Natural killer cell (primary cell): ENCODE data around the gene RFX3. TPM values are rescaled to one million over a fixed set of nuclear protein-coding genes. Genes with fewer than 3 reads are reported as not detected.

ENCODE experiments used
- ATAC-seq, 3 donors: fragments of 150-1000 bp in 2 of 3; fragments of 200-7000 bp in 1 of 3; cut with Tn5 transposase; 1 replicate in 1 of 3; 2 replicates in 2 of 3; pipeline ENCODE4 v1.10.0; 2021; ENCODE audit warnings: mild to moderate bottlenecking in 2 of 3, moderate library complexity in 2 of 3
- DNase-seq, 2 donors: peaks; one replicate each; pipeline versions ENCODE4 v3.0.0 to v3.0.0-alpha.2; 2013 to 2021; ENCODE audit warnings: mixed read lengths in 1 of 2
- H3K27ac ChIP-seq: one replicate; pipeline ENCODE4 v1.5.1; 2013; ENCODE audit warnings: mild to moderate bottlenecking, low read length
- H3K27me3 ChIP-seq: one replicate; pipeline ENCODE4 v1.6.1; 2013; ENCODE audit warnings: low read length; ENCODE audit not compliant: control insufficient read depth, insufficient read depth
- H3K36me3 ChIP-seq: one replicate; pipeline ENCODE4 v1.6.1; 2013; ENCODE audit warnings: low read length; ENCODE audit not compliant: control insufficient read depth, insufficient read depth
- H3K4me1 ChIP-seq: one replicate; pipeline ENCODE4 v1.6.1; 2013; ENCODE audit warnings: low read length; ENCODE audit not compliant: control insufficient read depth, insufficient read depth
- H3K4me3 ChIP-seq: one replicate; pipeline ENCODE4 v1.5.1; 2013; ENCODE audit warnings: low read length
- H3K9me3 ChIP-seq: one replicate; pipeline ENCODE4 v1.6.1; 2013; ENCODE audit warnings: low read length; ENCODE audit not compliant: control insufficient read depth, insufficient read depth
- H3K27ac Mint-ChIP-seq, 2 donors: one replicate each; pipeline ENCODE4 v1.8.0; 2022; ENCODE audit warnings: mild to moderate bottlenecking in 2 of 2, mixed read lengths in 2 of 2, moderate library complexity in 1 of 2
- H3K27me3 Mint-ChIP-seq, 2 donors: one replicate each; pipeline ENCODE4 v1.8.0; 2022; ENCODE audit warnings: low read depth in 2 of 2, mixed read lengths in 2 of 2
- H3K36me3 Mint-ChIP-seq: one replicate; pipeline ENCODE4 v1.8.0; 2022; ENCODE audit warnings: mixed read lengths
- H3K4me1 Mint-ChIP-seq, 2 donors: one replicate each; pipeline ENCODE4 v1.8.0; 2022; ENCODE audit warnings: mixed read lengths in 2 of 2
- H3K4me3 Mint-ChIP-seq: one replicate; pipeline ENCODE4 v1.8.0; 2022; ENCODE audit warnings: mild to moderate bottlenecking, moderate library complexity, mixed read lengths
- H3K9me3 Mint-ChIP-seq, 2 donors: one replicate each; pipeline ENCODE4 v1.8.0; 2022; ENCODE audit warnings: mixed read lengths in 2 of 2
- CTCF ChIP-seq: fragments of 200-600 bp; IDR thresholded peaks from one replicate; pipeline ENCODE4 v1.8.0; 2022; ENCODE audit warnings: antibody characterized with exemption
- whole genome bisulfite sequencing: methylation state at CpG from one replicate; pipeline ENCODE4 v1.1.7; 2013; ENCODE audit warnings: missing lambda C conversion rate; ENCODE audit not compliant: insufficient coverage; 5-methylcytosine and 5-hydroxymethylcytosine counted together
- intact Hi-C: fragments of 100-400 bp; cut with micrococcal nuclease; formaldehyde crosslinking; loops from one replicate; pipeline ENCODE4 v1.14.2; 2022
- total RNA-seq, 4 donors: library from RNA; stranded (reverse); fragments of 120-200 nt in 1 of 4; gene quantifications; one replicate each; pipeline versions ENCODE4 v1.2.3 to v1.2.4, GENCODE V29; 2013 to 2022

Gene RFX3
- total RNA-seq, 3 donors from 2014 or later (not counting 1 experiment from before 2014, with no cell fraction given): 24.0 to 30.6 (median 30.0) TPM

- TF ChIP-seq CTCF: no peak
- intact Hi-C loops: no loop called here
- no peak for DNase-seq
- H3K36me3 Mint-ChIP-seq: peaks cover 9% of the 10 kb centered on the region
- H3K27me3 ChIP-seq: no peaks in the 10 kb centered on the region
- ATAC-seq: no peak
- H3K27ac Mint-ChIP-seq: no peak overlapping the region
- H3K36me3 ChIP-seq: peaks cover 9% of the 10 kb centered on the region
- H3K27ac ChIP-seq: no peak overlapping the region
- no peaks in the 10 kb centered on the region for H3K9me3 Mint-ChIP-seq
- no peak overlapping the region for H3K4me3 Mint-ChIP-seq
- H3K4me3 ChIP-seq: no peak overlapping the region
- H3K9me3 ChIP-seq: no peaks in the 10 kb centered on the region
- H3K4me1 ChIP-seq: no peaks in the 10 kb centered on the region
- H3K27me3 Mint-ChIP-seq: no peaks in the 10 kb centered on the region
- peaks cover 1 to 2% of the 10 kb centered on the region in 2 donors for H3K4me1 Mint-ChIP-seq
- 91% methylated on average over 3 of the region's 3 CpGs for WGBS
Measured at GRCh38 chr9:3246241-3246640, 279.6 kb downstream of the RFX3 start.

GRCh38 chr9:3244963-3245653 is 280.7 kb downstream of the RFX3 start:
- H3K9me3 Mint-ChIP-seq: no peaks in the 10 kb centered on the region
- peaks cover 6 to 9% of the 10 kb centered on the region in 2 donors for H3K4me1 Mint-ChIP-seq
- intact Hi-C loops: no loop called here
- Histone ChIP-seq H3K9me3 (no peaks in the 10 kb centered on the region), H3K27ac (no peak overlapping the region), H3K36me3 (peaks cover 9% of the 10 kb centered on the region), H3K27me3 (no peaks in the 10 kb centered on the region), H3K4me1 (peaks cover 4% of the 10 kb centered on the region), H3K4me3 (no peak overlapping the region)
- no peak for TF ChIP-seq CTCF
- ATAC-seq: peak in 1 of 3 donors; percentile 66
- DNase-seq: no peak
- peaks cover 9% of the 10 kb centered on the region for H3K36me3 Mint-ChIP-seq
- no peak overlapping the region for H3K27ac Mint-ChIP-seq
- H3K27me3 Mint-ChIP-seq: no peaks in the 10 kb centered on the region
- 53% methylated on average over 2 of the region's 5 CpGs for WGBS
- H3K4me3 Mint-ChIP-seq: no peak overlapping the region

- 81% methylated on average over 4 of the region's 4 CpGs for WGBS
- Histone ChIP-seq H3K27ac (no peak overlapping the region), H3K36me3 (peaks cover 9% of the 10 kb centered on the region), H3K4me1 (peaks cover 4% of the 10 kb centered on the region), H3K27me3 (no peaks in the 10 kb centered on the region), H3K4me3 (no peak overlapping the region), H3K9me3 (no peaks in the 10 kb centered on the region)
- no peak for DNase-seq
- Mint-ChIP-seq H3K27me3 (no peaks in the 10 kb centered on the region), H3K4me3 (no peak overlapping the region), H3K36me3 (peaks cover 9% of the 10 kb centered on the region), H3K27ac (no peak overlapping the region), H3K9me3 (no peaks in the 10 kb centered on the region), H3K4me1 (peaks cover 6 to 9% of the 10 kb centered on the region in 2 donors)
- no peak for TF ChIP-seq CTCF
- intact Hi-C loops: no loop called here
- ATAC-seq: no peak
Measured at GRCh38 chr9:3243683-3244082, 282.1 kb downstream of the RFX3 start.

- H3K27me3 Mint-ChIP-seq: no peaks in the 10 kb centered on the region
- H3K4me3 Mint-ChIP-seq: no peak overlapping the region
- peaks cover 6 to 9% of the 10 kb centered on the region in 2 donors for H3K4me1 Mint-ChIP-seq
- H3K4me3 ChIP-seq: no peak overlapping the region
- H3K36me3 Mint-ChIP-seq: peaks cover 9% of the 10 kb centered on the region
- H3K27ac Mint-ChIP-seq: no peak overlapping the region
- no peak for DNase-seq
- no peak for TF ChIP-seq CTCF
- no peaks in the 10 kb centered on the region for H3K9me3 Mint-ChIP-seq
- intact Hi-C loops: loop anchor here (2.0 kb wide), 4 partner anchors 200 to 1098 kb away; no protein-coding TSS in a partner anchor
- no peaks in the 10 kb centered on the region for H3K27me3 ChIP-seq
- peaks cover 4% of the 10 kb centered on the region for H3K4me1 ChIP-seq
- no peak overlapping the region for H3K27ac ChIP-seq
- no peak for ATAC-seq
- H3K36me3 ChIP-seq: no peaks in the 10 kb centered on the region
- WGBS: 91% methylated on average over 3 of the region's 3 CpGs
- no peaks in the 10 kb centered on the region for H3K9me3 ChIP-seq
Measured at GRCh38 chr9:3241290-3241689, 284.5 kb downstream of the RFX3 start.
